Right forelimb (tissue), 1 donor: ENCODE results near the gene GRM2.
"Not testable (repeated sequence)": the region's sequence is repeated elsewhere in the genome, so short reads cannot be mapped to it uniquely, and the experiment has no call there.

Experiments
- DNase-seq: peaks from one replicate; pipeline ENCODE4 v3.0.0-alpha.2; 2018

GRM2 gene

GRCh38 chr3:51729042-51729633 is 22.3 kb downstream of the GRM2 start:
- DNase-seq: no peak

GRCh38 chr3:51733859-51734571 is 27.1 kb downstream of the GRM2 start:
- no peak for DNase-seq

- no peak for DNase-seq
Observed at GRCh38 chr3:51734572-51734907, 27.7 kb downstream of the GRM2 start.

GRCh38 chr3:51735039-51735438 is 28.2 kb downstream of the GRM2 start:
- no peak for DNase-seq

GRCh38 chr3:51735950-51736349 is 29.1 kb downstream of the GRM2 start:
- DNase-seq: no peak

GRCh38 chr3:51739110-51739509 is 32.2 kb downstream of the GRM2 start:
- DNase-seq: no peak

- not testable (repeated sequence) for DNase-seq
Observed at GRCh38 chr3:51742320-51742719, 35.5 kb downstream of the GRM2 start.

GRCh38 chr3:51742978-51743377 is 36.1 kb downstream of the GRM2 start:
- not testable (repeated sequence) for DNase-seq

- DNase-seq: no peak
Observed at GRCh38 chr3:51747840-51748239, 41.0 kb downstream of the GRM2 start.

- DNase-seq: no peak
Observed at GRCh38 chr3:51748327-51748726, 41.5 kb downstream of the GRM2 start.

GRCh38 chr3:51750878-51751277 is 44.0 kb downstream of the GRM2 start:
- DNase-seq: no peak

GRCh38 chr3:51751287-51751686 is 44.4 kb downstream of the GRM2 start:
- no peak for DNase-seq

- DNase-seq: not testable (repeated sequence)
Observed at GRCh38 chr3:51753763-51754750, 47.2 kb downstream of the GRM2 start.

GRCh38 chr3:51759203-51759602 is 52.3 kb downstream of the GRM2 start:
- no peak for DNase-seq
